NCI-H446 (cell line): ENCODE measurements around the gene BRWD1.
A peak's percentile ranks its signal among the peaks of the same experiment; 100 is the strongest.

Experiments
- DNase-seq, 2 experiments: peaks; one replicate each; lab custom pipeline; 2025; lab: John Stamatoyannopoulos, UW

The BRWD1 gene

GRCh38 chr21:39327727-39328126, 14.3 kb upstream of the BRWD1 start:
- DNase-seq, result no peak

GRCh38 chr21:39326607-39327307, 13.3 kb upstream of the BRWD1 start:
- no peak for DNase-seq

- DNase-seq, result no peak
Measured at GRCh38 chr21:39325458-39325857, 12.0 kb upstream of the BRWD1 start.

- DNase-seq, result no peak
Measured at GRCh38 chr21:39321424-39321823, 8.0 kb upstream of the BRWD1 start.

GRCh38 chr21:39319814-39320332, 6.4 kb upstream of the BRWD1 start:
- no peak for DNase-seq

- no peak for DNase-seq
Measured at GRCh38 chr21:39319251-39319756, 5.9 kb upstream of the BRWD1 start.

- no peak for DNase-seq
Measured at GRCh38 chr21:39318091-39318959, 4.9 kb upstream of the BRWD1 start.

- no peak for DNase-seq
Measured at GRCh38 chr21:39317134-39318090, 4.0 kb upstream of the BRWD1 start.

GRCh38 chr21:39316729-39317128, 3.3 kb upstream of the BRWD1 start:
- DNase-seq, result no peak

GRCh38 chr21:39315603-39316445, 2.4 kb upstream of the BRWD1 start:
- DNase-seq, result no peak

GRCh38 chr21:39314143-39315027, 953 bp upstream of the BRWD1 start:
- peak in 1 of 2 experiments; percentile 53 for DNase-seq

GRCh38 chr21:39313042-39313570, 326 bp downstream of the BRWD1 start:
- peak in 1 of 2 experiments; percentile 49 for DNase-seq

- peak; percentile 78 to 92 for DNase-seq
Measured at GRCh38 chr21:39312112-39313041, 1.1 kb downstream of the BRWD1 start.

GRCh38 chr21:39311164-39311563, 2.3 kb downstream of the BRWD1 start:
- no peak for DNase-seq

- DNase-seq, result no peak
Measured at GRCh38 chr21:39307466-39307865, 6.0 kb downstream of the BRWD1 start.

GRCh38 chr21:39300587-39300986, 12.8 kb downstream of the BRWD1 start:
- no peak for DNase-seq

GRCh38 chr21:39296891-39297290, 16.5 kb downstream of the BRWD1 start:
- DNase-seq, result no peak

GRCh38 chr21:39288987-39289386, 24.4 kb downstream of the BRWD1 start:
- DNase-seq, result no peak
